Gastrocnemius medialis (tissue), 4 donors: Measurements from ENCODE around the gene KIAA1614.

Experiments used
- POLR2A ChIP-seq, 2 donors: fragments of 450-650 bp; IDR thresholded peaks; one replicate each; pipeline ENCODE4 v1.6.1; 2017; ENCODE audit warnings: antibody characterized with exemption in 2 of 2, mild to moderate bottlenecking in 2 of 2, moderate library complexity in 2 of 2
- TF ChIP-seq, protein P1 (sequence below), 5 experiments: fragments of 450-650 bp in 3 of 5; fragments of 200-600 bp in 2 of 5; sonication (generic) in 2 of 5; IDR thresholded peaks in 4 of 5; conservative IDR thresholded peaks in 1 of 5; 1 replicate in 4 of 5; 2 replicates in 1 of 5; pipeline ENCODE4 v1.5.1; 2016 to 2019; ENCODE audit warnings: antibody characterized with exemption in 5 of 5, mild to moderate bottlenecking in 3 of 5, moderate library complexity in 3 of 5

DNA sequence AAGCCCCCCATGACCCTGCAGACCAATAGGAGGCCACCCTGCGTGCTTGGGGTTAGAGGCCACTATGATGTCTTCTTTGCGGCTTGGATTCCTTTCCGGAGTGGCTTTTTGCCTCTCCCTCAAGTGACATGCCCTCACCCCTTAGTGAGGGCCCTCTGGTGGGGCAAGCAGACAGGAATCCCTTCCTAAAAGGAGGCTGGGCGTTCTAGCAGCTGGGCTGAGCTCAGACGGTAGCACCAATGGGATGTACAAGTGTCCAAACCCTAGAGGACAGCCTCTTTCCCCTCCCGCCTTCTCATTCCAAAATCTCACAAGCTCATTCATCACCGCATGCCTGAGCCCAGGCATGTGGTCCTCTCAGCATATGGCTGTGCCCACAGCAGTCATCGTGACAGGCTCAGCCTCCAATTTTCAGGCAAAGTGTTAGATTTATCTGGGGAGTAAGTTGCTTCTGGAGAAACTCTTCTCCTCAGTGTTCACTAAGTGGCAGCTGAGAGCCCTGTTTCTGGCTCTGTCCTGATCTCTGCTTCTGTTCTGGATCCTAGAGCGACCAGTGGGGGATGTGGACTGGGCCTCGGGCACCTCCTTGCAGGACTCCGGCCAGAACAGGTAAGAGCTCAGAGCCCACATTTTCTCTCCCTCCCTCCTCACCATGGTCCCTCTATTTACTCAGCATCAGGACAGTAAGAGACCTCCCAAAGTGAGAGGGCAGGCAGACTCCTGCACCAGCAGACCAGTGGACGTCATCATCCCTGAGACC is 4.8 kb downstream of the KIAA1614 start:
- no peak for TF ChIP-seq POLR2A (IDR thresholded peaks at IDR 0.05)
- TF ChIP-seq, protein P1, sequence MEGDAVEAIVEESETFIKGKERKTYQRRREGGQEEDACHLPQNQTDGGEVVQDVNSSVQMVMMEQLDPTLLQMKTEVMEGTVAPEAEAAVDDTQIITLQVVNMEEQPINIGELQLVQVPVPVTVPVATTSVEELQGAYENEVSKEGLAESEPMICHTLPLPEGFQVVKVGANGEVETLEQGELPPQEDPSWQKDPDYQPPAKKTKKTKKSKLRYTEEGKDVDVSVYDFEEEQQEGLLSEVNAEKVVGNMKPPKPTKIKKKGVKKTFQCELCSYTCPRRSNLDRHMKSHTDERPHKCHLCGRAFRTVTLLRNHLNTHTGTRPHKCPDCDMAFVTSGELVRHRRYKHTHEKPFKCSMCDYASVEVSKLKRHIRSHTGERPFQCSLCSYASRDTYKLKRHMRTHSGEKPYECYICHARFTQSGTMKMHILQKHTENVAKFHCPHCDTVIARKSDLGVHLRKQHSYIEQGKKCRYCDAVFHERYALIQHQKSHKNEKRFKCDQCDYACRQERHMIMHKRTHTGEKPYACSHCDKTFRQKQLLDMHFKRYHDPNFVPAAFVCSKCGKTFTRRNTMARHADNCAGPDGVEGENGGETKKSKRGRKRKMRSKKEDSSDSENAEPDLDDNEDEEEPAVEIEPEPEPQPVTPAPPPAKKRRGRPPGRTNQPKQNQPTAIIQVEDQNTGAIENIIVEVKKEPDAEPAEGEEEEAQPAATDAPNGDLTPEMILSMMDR (IDR thresholded peaks at IDR 0.05 in 4 of 5, conservative IDR thresholded peaks at IDR 0.05 in 1 of 5), result no peak
